ENCODE data around the gene HPD. TPM values are rescaled to one million over a fixed set of nuclear protein-coding genes. Genes with fewer than 3 reads are reported as not detected.

HPD gene
- total RNA-seq, 1 donor from 2014 or later, result 1.8 TPM

GRCh38 chr12:121817648-121818043 lies 41.0 kb downstream of the HPD start:
- Histone ChIP-seq H3K36me3 (peaks cover 84% of the 10 kb centered on the region), H3K9me3 (no peaks in the 10 kb centered on the region), H3K27ac (no peak overlapping the region), H3K4me3 (no peak overlapping the region), H3K27me3 (no peaks in the 10 kb centered on the region), H3K4me1 (peaks cover 11% of the 10 kb centered on the region)
- ATAC-seq (no peak), DNase-seq (no peak)
- TF ChIP-seq CTCF (IDR thresholded peaks at IDR 0.05), result no peak
- intact Hi-C loops (cut with DNase I), result no loop called here

- H3K4me3 ChIP-seq, result no peak overlapping the region
- peaks cover 17% of the 10 kb centered on the region for H3K4me1 ChIP-seq
- no peaks in the 10 kb centered on the region for H3K9me3 ChIP-seq
- peaks cover 78% of the 10 kb centered on the region for H3K36me3 ChIP-seq
- no peak for DNase-seq
- H3K27me3 ChIP-seq, result no peaks in the 10 kb centered on the region
- no peak for TF ChIP-seq CTCF (IDR thresholded peaks at IDR 0.05)
- H3K27ac ChIP-seq, result no peak overlapping the region
- no peak for ATAC-seq
- intact Hi-C loops (cut with DNase I), result no loop called here
Measured at GRCh38 chr12:121816925-121817647, 41.6 kb downstream of the HPD start.

- Histone ChIP-seq H3K27me3 (no peaks in the 10 kb centered on the region), H3K9me3 (no peaks in the 10 kb centered on the region), H3K36me3 (peaks cover 69% of the 10 kb centered on the region), H3K4me3 (no peak overlapping the region), H3K4me1 (peaks cover 34% of the 10 kb centered on the region), H3K27ac (no peak overlapping the region)
- no peak for DNase-seq
- intact Hi-C loops (cut with DNase I), result no loop called here
- no peak for TF ChIP-seq CTCF (IDR thresholded peaks at IDR 0.05)
- ATAC-seq, result no peak
Measured at GRCh38 chr12:121815263-121815662, 43.4 kb downstream of the HPD start.

- H3K9me3 ChIP-seq, result no peaks in the 10 kb centered on the region
- DNase-seq (no peak), ATAC-seq (no peak)
- intact Hi-C loops (cut with DNase I), result no loop called here
- H3K4me3 ChIP-seq, result no peak overlapping the region
- TF ChIP-seq CTCF (IDR thresholded peaks at IDR 0.05), result no peak
- no peaks in the 10 kb centered on the region for H3K27me3 ChIP-seq
- peaks cover 69% of the 10 kb centered on the region for H3K36me3 ChIP-seq
- no peak overlapping the region for H3K27ac ChIP-seq
- H3K4me1 ChIP-seq, result peaks cover 35% of the 10 kb centered on the region
Measured at GRCh38 chr12:121814429-121815119, 44.1 kb downstream of the HPD start.

- no peak for DNase-seq
- intact Hi-C loops (cut with DNase I), result no loop called here
Measured at GRCh38 chr12:121813951-121814350, 44.7 kb downstream of the HPD start.

More at GRCh38 chr12:121813951-121814350, 44.7 kb downstream of the HPD start:
- no peak for ATAC-seq
- Histone ChIP-seq H3K36me3 (peaks cover 69% of the 10 kb centered on the region), H3K9me3 (no peaks in the 10 kb centered on the region), H3K4me3 (no peak overlapping the region), H3K27me3 (no peaks in the 10 kb centered on the region), H3K4me1 (peaks cover 35% of the 10 kb centered on the region), H3K27ac (no peak overlapping the region)
- no peak for TF ChIP-seq CTCF (IDR thresholded peaks at IDR 0.05)

Measured in upper lobe of right lung (tissue), 1 donor.